GM19438 (cell line): Measurements from ENCODE around the gene UCK1.
A peak's percentile ranks its signal among the peaks of the same experiment; 100 is the strongest.

ENCODE experiments used
- ATAC-seq: cut with Tn5 transposase; IDR thresholded peaks from one replicate; pipeline ENCODE4 v1.9.1; 2021; ENCODE audit warnings: low read depth; ENCODE audit not compliant: unreplicated experiment

The UCK1 gene

DNA sequence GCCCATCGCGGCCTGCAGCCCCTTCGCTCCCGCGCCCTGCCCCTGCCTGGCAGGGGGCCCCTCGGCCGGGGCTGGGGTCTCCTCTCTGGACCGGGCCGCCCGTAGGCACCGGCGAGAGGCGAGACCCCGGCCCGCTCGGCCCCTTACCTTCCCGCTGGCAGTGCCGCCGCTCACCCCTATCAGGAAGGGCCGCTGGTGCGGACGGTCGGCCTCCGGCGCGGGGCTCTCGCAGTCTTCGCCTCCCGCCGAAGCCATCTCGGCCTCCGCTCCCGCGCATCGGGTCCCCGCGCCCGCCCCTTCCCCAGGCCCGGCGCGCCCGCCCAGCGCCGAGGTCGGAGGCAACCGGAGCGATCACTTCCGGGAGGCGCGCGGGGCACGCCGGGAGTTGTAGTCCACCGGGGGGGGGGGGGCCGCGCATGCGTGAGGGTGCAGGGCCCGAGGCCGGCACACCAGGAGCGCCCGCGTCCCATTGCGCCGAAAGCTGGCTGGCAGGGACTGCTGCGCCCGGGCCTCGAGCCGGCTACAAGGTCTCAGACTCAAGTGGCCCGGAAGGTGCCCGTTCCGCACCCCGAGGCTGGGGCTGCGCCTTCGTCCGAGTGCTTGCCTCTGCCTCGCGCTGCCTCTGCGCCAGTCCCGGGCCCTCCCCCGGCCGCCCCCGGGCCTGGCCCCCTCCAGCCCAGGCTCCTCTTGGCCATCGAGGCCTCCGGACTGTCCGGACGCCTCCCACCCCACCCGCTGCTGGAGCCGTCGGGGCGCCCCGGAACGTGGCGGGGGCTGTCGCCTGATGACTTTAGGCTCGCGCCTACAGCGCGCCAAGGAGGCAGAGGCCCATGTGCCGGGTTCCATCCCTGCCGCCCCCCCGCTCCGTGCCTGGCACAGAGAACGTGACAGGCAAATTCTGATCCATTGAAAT is at the start of gene UCK1:
Gene UCK1, minus strand, starts transcription at position 344 of the 913 bp plus-strand sequence. Its CDS starts 89 bp downstream, at position 255.
- ATAC-seq = peak; percentile 78

DNA sequence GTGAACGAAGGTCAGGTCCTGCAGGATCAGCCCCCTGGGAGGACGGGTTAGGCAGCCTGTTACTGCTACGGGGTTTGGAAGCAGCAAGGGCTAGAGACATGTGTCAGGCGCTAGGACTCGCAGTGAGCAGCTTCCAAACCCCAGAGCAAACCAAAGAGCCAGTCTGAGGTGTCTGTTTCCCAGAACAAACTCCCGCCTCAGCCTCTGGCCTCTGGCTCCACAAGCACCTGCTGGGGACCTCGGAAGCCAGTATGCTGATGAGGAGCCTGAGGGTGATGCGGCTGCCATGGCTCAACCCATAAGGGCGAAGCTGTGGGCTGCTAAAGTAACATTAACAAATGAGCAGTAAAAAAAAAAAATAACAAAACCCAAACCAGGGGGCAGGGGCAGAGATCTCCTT is 49.3 kb upstream of the UCK1 start:
- ATAC-seq = no peak

DNA sequence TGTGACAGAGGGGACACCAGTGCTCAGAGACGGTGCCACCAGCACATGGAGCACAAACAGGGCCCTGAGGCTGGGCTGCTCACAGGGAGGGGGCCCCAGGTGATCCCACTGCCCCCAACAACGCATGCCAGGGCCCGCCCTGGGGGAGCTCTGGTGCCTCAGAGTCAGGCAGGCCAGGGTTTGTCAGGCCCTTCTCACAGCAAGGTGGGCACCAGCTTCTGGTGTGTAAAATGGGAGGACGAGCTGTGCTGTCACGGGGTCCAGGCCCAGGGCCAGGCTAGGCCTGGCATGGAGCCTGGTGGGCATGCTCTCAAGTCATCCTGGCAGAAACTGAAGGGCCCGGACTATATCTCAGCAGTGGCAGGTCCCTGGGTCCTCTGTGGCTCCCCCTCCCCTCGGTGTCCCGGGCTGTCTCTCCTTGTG is 48.7 kb upstream of the UCK1 start:
- no peak for ATAC-seq

DNA sequence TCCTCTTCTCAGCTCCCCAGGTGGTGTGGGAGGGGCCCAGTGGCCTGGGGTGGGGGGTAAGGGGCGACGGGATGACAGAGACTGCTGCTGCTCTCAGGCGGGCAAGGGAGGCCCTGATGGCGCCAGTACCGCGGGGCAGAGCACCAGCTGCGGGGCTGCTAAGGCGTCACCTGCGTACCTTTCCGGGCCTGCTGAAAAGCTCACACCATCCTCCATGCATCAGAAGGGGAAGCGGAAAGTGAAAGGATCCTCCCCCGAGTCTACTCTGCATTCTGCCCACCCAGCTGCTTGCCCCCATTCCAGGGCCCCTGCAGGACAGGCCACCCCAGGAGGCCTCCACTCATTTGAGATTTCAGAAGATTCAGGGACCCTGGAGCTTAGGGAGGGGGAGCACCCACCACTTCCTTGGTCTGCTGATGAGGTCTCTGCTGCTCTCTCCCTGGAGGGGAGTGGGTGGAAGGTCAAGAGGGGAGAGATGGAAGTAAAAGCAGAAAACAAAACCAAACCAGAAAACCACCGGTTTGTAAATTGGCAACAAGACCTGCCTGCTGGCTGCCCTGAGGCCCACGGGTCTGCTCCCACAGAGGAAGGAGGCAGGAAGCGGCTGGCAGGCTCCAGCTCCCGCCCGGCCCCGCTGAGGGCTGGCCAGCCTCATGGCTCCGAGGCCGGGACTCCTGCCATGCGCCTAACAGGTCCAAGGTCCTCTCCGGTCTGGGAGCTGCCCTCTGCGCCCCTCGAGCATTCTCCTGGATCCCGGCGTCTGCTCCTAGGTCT is 47.9 kb upstream of the UCK1 start:
- no peak for ATAC-seq

DNA sequence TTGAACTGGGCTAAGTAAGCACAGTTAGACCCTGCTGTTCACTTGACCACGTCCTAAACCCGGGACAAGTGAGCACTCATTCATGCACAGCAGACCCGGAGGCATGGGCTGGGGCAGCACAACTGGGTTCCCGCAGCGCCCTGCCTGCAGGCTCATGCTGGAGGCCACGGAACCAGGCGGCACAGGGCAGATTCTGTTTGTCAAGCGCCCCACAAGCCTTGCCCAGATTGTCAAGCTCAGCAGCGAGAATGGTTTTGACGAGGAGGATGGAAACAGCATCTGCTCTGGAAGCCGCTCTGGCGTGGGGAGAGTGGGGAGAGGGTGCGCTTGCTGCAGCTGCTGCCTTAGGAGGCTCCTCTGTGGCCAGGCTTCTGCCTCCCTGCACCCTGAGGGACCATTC is 47.0 kb upstream of the UCK1 start:
- ATAC-seq = no peak

DNA sequence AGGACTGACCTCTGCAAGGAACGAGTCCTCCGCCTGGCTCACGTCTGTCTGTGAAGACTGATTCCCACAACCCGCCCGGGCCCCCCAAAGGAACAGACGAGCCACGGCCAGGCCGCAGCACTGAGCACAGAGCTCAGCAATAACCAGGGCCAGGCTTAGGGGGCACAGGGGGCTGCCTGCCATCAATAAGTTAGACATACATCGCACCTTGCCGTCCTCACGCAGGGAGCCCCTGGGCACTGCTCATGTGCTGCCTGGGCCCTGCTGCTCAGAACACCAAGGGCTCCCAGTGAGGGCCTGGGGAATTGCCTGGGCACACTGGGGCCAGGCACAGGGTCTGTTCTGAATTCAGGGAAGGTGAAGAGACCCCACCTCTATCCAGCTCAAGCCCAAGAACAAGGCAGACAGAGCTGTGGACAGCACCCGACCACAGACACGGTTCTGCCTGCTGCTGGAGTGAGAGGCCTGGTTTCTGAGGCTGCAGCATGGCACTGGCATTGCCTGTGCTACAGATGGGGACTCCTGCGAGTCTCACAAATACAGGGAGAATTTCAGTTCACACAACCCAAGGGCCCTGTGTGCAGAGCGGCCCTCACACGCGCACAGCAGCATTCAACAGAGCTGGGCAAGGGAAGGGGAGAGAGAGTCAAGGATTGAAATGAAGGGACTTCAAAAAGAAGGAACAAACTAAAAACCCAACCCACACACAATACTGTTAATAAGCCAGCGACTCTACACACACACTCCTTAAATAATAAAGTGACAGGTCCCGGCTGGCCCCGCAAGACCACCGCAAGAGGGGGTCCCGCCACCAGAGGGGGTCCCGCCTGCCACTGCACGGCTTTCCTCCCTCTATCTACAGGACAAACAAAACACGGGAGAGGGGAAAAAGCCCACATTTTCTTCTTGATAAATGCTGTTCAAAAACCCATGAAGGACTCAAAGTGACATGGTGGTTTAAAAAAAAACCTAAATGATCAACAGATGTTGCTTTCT is 46.2 kb upstream of the UCK1 start:
- ATAC-seq = no peak

DNA sequence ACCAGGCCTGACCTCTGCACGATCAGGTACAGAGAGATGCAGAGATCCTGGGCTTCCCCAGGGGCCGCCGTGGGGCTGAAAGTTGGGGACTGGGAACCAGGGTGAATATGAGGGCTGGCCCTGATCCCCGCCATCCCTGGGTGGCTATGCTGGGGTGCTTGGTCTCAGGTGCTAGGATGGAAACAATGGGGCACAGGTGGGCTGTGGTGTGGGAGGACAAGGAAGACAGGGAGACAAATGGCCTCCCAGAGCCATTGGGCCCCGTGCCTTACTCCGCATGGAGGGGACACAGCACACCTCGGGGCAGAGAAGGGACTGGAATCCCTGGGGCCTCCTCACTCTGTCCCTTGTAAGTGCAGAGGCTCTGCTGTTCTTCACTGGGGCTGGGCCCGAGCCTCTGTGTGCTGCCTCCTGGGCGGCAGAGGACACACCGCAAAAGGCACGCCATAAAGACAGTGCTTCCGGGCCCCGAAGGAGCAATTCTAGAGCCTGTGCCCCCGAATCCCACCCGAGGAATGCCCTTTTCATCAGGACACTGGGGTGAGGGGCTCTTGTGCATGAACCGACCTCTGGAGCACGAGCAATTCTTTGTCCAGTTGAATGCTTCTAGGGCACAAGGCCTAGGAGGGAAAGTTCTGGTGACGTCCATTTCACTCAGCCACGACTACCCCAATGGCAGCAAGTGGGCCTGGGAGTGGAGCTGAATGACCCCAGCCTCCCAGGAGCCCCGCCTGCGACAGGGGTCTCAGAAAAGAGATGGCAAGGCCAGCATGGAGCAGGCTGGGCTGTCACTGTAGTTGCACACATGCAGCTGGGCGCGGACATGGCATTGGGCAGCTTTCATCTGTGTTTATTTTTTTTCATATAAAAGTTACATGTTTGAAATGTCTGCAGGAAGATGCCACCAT is 45.1 kb upstream of the UCK1 start:
- ATAC-seq = no peak

DNA sequence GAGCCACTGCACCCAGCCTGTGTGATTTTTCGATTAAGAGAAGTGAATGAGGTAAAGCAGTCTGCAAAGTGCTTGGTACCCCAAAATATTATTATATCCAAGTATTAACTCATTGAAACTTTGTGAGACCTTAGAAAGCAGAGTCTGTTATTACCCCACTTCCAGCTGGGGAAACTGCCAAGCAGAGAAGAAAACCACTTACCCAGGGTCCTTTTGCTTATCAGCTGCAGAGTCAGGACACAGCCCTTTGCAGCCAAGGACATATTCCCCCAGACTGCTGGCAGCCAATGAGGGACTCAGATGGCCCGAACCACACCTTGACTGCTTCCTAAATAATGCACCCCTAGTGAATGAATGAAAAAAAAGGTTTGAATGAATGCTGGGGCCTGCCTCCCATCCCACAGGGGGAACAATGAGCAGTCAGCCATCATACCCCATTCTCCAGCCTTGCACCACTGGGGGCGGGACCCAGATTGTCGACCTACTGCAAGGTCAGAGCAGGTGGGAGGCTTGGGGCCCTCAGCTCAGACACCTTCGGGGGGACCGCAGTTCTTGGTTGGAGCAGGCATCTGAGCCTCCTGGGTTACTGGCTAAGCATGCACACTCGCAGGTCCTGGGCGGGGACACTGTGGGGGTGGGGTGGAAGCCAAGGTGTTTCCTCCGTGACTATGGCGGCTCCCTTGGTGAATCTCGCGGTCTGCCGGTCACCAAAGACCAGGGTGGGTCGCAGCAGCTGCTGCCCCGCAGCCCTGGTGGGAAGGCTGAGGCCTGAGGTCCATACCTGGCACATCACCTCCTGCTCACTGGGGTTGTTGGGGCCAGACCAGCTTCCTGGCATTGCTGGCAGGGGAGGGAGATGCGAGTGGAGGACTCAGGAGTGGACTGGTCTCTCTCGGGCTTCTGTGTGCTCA is 43.9 kb upstream of the UCK1 start:
- no peak for ATAC-seq

DNA sequence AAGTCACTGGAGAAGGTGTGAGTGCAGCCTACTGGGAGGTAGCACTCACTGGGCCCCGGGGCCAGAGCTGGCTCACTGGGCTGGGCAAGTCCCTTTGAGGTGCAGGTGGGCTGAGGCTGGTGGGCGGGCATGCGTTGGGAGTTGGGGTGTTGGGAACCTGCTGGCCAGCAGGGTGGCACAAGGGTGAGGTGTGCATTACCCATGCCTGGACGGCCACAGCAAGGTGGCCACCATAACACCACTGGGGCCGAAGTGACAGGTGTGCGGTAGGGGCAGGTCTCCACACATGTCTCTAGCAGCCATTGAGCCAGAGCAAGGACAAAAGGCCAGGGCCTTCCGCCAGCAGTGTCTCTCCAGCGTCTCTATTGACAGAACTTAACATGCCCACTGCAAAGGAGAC is 36.8 kb upstream of the UCK1 start:
- ATAC-seq = no peak

DNA sequence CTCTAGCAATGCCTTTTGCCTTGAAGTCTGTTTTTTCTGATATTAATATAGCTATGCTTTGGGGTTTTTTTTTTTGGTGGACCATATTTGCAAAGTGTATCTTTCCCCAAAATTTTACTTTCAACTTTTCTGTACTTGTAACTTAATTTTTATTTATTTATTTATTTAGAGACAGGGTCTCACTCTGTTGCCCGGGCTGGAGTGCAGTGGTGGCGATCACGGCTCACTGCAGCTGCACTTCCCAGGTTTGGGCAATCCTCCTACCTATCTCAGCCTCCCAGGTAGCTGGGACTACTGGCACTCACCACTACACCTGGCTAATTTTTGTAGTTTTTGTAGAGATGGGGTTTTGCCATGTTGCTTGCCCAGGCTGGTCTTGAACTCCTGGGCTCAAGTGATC is 35.1 kb upstream of the UCK1 start:
- no peak for ATAC-seq

DNA sequence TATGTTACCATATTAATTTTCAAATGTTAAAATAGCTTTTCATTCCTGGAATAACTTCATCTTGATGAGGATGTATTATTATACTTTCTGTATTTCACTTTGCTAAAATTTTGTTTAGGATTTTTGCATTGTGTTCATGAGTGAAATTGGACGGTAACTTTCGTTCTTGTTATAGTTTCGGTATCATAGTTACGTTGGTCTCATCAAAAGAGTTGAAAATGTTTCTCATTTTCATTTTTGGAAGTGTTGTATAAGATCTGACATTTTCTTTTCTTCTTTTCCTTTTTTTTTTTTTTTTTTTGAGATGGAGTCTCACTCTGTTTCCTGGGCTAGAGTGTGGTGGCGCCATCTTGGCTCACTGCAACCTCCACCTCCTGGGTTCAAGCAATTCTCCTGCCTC is 34.3 kb upstream of the UCK1 start:
- no peak for ATAC-seq

DNA sequence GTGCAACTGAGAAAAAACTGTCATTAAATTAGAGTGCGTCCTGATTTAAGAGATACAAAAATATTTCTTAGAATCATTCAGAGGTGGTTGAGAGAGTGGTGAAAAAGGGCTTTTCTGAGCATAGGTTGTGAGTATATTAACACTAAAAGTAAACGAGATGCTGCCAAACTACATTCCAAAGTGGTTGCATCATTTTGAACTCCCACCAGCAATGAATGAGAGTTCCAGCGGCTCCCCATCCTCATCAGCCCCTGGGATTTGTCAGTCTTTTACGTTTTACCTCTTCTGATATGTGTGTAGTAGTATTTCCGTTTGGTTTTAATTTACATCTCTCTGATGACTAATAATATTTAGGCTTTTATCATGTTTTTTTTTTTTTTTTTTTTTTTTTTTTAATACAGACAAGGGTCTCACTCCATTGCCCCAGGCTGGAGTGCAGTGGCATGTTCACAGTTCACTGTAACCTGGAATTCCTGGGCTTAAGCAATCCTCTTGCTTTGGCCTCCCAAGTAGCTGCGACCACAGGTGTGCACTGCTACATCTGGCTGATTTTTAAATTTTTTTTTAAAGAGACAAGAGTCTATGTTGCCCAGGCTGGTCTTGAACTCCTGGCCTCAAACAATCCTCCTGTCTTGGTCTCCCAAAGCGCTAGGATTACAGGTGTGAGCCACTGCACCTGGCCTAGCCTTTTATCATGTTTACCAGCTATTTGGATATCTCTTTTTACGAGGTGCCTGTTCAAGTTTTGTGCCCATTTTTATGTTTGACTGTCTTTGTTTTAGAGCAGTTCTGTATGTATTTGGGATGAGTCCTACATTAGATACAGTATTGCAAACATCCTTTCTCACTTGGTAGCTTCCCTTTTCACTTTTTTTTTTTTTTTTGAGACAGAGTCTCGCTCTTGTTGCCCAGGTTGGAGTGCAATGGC is 31.2 kb upstream of the UCK1 start:
- ATAC-seq = no peak

DNA sequence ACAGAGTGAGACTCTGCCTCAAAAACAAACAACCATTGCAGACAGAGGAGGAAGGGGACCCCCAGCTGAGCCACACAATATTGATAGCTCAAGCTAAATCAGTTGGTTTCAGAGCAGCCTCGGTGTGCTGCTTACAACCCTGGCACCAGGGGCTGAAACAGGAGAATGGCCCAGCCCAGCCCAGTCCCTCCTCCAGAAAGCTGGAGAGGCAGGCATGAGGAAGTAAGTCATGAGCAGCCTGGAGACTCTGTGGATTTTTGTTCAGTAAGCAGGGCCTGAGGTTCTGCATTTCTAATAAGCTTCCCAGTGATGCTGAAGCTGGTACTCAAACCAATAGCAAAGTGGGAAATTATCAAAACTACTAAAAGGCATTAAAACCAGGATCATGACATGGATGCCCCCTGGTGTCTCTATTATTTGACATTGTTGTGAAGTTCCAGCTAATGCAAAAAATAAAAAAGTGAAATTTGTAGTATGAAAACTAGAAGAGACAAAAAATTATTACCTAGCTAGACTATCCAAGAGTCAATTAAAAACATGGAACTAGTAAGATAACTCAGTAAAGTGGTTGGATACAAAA is 28.4 kb upstream of the UCK1 start:
- ATAC-seq = no peak

DNA sequence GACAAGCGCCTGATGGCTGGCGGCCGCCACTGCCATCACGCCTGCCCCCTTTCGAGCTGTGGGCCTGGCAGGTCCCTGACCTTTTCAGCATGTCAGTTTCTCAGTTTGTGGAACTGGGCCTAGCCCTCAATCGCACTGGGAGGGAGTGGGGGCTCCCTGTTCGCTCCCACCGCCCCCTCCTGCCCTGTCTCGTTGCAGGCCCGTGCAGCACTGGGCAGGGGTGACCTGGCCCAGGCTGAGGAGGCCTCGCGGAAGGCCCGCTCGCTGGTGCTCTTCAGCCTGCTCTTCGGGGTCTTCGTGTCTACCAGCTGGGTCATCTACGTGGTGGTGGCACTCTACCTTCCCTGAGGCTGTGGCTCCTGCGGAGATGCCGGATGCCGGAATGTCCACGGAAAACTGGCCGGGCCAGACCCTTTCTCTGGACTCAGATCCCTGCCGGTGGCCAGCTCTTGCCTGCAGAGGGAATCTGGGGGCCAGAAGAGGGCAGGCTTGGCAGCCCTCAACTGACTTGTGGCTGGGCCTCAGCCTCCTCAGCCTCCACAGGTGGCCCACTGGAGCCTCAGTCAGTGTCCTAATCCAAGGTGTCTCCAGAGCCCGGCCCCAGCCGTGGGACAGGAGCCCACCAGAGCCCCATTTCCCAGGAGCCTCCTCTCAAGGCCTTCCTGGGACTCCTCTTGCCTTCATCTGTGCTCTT is 26.9 kb upstream of the UCK1 start:
- no peak for ATAC-seq

DNA sequence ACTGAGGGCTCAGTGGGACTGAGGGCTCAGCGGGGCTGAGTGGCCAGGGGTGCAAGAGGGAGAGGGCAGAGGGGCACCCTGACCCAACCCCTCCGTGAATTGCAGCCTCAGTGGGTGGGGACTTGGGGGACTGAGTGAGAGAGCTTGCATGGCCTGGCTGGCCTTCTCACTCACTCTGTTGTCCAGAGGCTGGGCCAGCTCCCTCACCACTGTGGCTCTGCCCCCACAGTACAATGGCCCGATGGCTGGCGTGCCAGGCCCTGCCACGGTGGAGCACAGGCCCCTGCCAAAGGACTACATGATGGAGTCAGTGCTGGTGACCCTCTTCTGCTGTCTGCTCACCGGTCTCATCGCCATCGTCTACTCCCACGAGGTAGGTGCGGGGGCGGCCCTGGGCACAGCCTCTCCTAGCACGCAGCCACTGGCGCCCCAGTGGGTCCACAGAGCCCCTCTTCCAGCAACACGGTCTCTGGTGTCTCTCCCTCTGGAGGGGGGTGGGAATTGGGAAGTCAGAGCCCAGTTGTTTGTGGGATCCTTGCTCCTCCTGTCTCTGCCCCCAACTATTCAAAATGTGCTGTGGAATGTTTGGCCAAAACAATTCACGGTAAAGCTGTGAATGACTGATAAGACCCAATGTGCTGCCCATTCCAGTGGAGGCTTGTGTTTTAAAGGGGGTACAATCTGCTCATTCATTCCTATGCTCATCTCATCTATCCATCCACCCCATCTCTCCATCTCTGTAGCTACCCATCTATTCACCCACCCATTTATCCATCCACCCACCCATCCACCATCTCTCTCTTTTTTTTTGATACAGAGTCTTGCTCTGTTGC is 25.0 kb upstream of the UCK1 start:
- ATAC-seq = no peak
